GM12891 (cell line): ENCODE results near the gene CBARP.

Experiments used
- DNase-seq: peaks from one replicate; pipeline ENCODE4 v3.0.0; 2011; ENCODE audit warnings: low spot score; ENCODE audit not compliant: insufficient read length
- FAIRE-seq: peaks from 2 replicates; lab custom pipeline; 2011; peaks lifted over from hg19 to GRCh38; lab: Jason Lieb, UNC
- PAX5 ChIP-seq: IDR thresholded peaks from 2 replicates; pipeline ENCODE4 v1.6.1; 2011; ENCODE audit warnings: low read length, moderate library complexity, mild to moderate bottlenecking; ENCODE audit not compliant: insufficient read depth, severe bottlenecking
- POLR2A ChIP-seq: IDR thresholded peaks from 2 replicates; pipeline ENCODE4 v1.6.1; 2011; ENCODE audit warnings: low read depth, low read length, control low read depth
- POLR2AphosphoS5 ChIP-seq: IDR thresholded peaks from 2 replicates; pipeline ENCODE4 v1.6.1; 2011; ENCODE audit warnings: low read depth, low read length, control low read depth
- POU2F2 ChIP-seq: IDR thresholded peaks from 2 replicates; pipeline ENCODE4 v1.6.1; 2011; ENCODE audit warnings: low read depth, mild to moderate bottlenecking, control low read depth, low read length, moderate library complexity
- SPI1 ChIP-seq: IDR thresholded peaks from 2 replicates; pipeline ENCODE4 v1.6.1; 2011; ENCODE audit warnings: low read depth, low read length, control low read depth
- TAF1 ChIP-seq: IDR thresholded peaks from 2 replicates; pipeline ENCODE4 v1.6.1; 2011; ENCODE audit warnings: low read depth, low read length, control low read depth

Gene CBARP

GRCh38 chr19:1229924-1230782 is 7.7 kb downstream of the CBARP start:
- no peak for DNase-seq
- FAIRE-seq, result no peak
- TF ChIP-seq POLR2AphosphoS5 (no peak), SPI1 (no peak), TAF1 (no peak), POLR2A (no peak), PAX5 (no peak), POU2F2 (no peak)

GRCh38 chr19:1229056-1229923 is 8.5 kb downstream of the CBARP start:
- DNase-seq, result no peak
- FAIRE-seq, result no peak
- TF ChIP-seq POU2F2 (no peak), SPI1 (no peak), POLR2A (no peak), PAX5 (no peak), POLR2AphosphoS5 (no peak), TAF1 (no peak)

- DNase-seq (no peak), FAIRE-seq (no peak)
- TF ChIP-seq PAX5 (no peak), POLR2AphosphoS5 (no peak), TAF1 (no peak), POLR2A (no peak), POU2F2 (no peak), SPI1 (no peak)
These were observed 9.4 kb downstream of the CBARP start for GRCh38 chr19:1228161-1228957.

- no peak for TF ChIP-seq PAX5
- no peak for TF ChIP-seq POLR2A
- TF ChIP-seq POU2F2, result no peak
- TF ChIP-seq SPI1, result no peak
- DNase-seq, result no peak
These were observed 10.3 kb downstream of the CBARP start for GRCh38 chr19:1227304-1228054.

GRCh38 chr19:1226522-1227303 is 11.1 kb downstream of the CBARP start:
- FAIRE-seq (no peak), DNase-seq (no peak)
- TF ChIP-seq POLR2A (no peak), POLR2AphosphoS5 (no peak), SPI1 (no peak), TAF1 (no peak), POU2F2 (no peak), PAX5 (no peak)

More at GRCh38 chr19:1227304-1228054, 10.3 kb downstream of the CBARP start:
- no peak for FAIRE-seq

GRCh38 chr19:1226227-1226518 is 11.6 kb downstream of the CBARP start:
- TF ChIP-seq POLR2A, result no peak
- TF ChIP-seq POLR2AphosphoS5, result no peak
- no peak for TF ChIP-seq POU2F2
- TF ChIP-seq TAF1, result no peak
- TF ChIP-seq SPI1, result no peak
- no peak for TF ChIP-seq PAX5
- DNase-seq (no peak), FAIRE-seq (no peak)

- DNase-seq, result no peak
- no peak for TF ChIP-seq POLR2AphosphoS5
- no peak for TF ChIP-seq POLR2A
- no peak for TF ChIP-seq TAF1
- TF ChIP-seq POU2F2, result no peak
- TF ChIP-seq SPI1, result no peak
- TF ChIP-seq PAX5, result no peak
- FAIRE-seq, result no peak
These were observed 12.2 kb downstream of the CBARP start for GRCh38 chr19:1225440-1226226.
